ENCODE measurements around the gene PIAS1. TPM values are rescaled to one million over a fixed set of nuclear protein-coding genes. Genes with fewer than 3 reads are reported as not detected.

PIAS1 gene
- total RNA-seq, 1 donor from 2014 or later = 17.1 TPM

DNA sequence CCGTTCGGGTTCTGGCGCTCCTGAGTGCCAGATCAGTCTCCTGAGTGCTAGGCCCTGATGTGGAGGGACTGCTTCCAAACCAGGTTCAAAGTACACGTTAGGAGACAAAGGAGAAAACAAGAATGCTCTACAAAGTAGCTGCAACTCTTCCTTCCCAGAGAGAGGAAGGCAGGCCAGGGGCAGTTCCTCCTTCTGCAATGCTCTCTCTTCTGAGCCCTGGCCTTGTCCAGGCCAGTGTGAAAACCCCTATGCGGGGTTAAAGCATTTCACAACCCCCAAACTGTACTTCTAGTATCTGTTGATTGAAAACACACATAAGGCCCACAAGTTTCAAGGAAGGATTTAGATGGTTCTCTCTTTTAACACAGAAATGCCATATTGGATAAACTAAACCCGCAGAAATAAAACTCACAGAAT lies 160.7 kb downstream of the PIAS1 start:
- Histone ChIP-seq H3K27me3 (no peaks in the 10 kb centered on the region), H3K4me3 (no peak overlapping the region), H3K9me3 (no peaks in the 10 kb centered on the region), H3K27ac (no peak overlapping the region), H3K4me1 (peaks cover 3 to 10% of the 10 kb centered on the region in 2 donors), H3K36me3 (peaks cover 0 to 4% of the 10 kb centered on the region in 2 donors)
- TF ChIP-seq, protein P1, sequence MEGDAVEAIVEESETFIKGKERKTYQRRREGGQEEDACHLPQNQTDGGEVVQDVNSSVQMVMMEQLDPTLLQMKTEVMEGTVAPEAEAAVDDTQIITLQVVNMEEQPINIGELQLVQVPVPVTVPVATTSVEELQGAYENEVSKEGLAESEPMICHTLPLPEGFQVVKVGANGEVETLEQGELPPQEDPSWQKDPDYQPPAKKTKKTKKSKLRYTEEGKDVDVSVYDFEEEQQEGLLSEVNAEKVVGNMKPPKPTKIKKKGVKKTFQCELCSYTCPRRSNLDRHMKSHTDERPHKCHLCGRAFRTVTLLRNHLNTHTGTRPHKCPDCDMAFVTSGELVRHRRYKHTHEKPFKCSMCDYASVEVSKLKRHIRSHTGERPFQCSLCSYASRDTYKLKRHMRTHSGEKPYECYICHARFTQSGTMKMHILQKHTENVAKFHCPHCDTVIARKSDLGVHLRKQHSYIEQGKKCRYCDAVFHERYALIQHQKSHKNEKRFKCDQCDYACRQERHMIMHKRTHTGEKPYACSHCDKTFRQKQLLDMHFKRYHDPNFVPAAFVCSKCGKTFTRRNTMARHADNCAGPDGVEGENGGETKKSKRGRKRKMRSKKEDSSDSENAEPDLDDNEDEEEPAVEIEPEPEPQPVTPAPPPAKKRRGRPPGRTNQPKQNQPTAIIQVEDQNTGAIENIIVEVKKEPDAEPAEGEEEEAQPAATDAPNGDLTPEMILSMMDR (IDR thresholded peaks at IDR 0.05) = no peak
- intact Hi-C loops (cut with DNase I) = loop anchor here (5.0 kb wide), 1 partner anchor 58 kb away; no protein-coding TSS in a partner anchor
- peak in 1 of 2 donors; percentile 49 for DNase-seq (ENCODE audit: low spot score in 2 of 2)

DNA sequence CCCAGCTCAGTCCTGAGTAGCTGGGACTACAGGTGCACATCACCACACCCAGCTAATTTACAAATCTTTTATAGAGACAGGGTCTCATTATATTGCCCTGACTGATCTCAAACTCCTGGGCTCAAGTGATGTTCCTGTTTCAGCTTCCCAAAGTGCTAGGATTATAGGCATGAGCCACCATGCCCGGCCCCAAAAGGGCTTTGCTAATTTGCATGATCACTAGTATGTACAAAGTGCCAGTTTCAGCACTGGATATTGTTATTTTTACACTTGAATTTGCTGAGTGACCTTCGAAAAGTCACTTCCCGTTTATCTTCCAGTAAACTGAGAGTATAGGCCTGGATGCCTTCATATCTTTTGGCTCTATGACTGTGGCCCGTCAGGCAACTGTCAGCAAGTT lies 163.2 kb downstream of the PIAS1 start:
- peak in 1 of 2 donors; percentile 33 for DNase-seq (ENCODE audit: low spot score in 2 of 2)
- no peak overlapping the region for H3K4me3 ChIP-seq
- TF ChIP-seq, protein P1 (IDR thresholded peaks at IDR 0.05) = no peak
- peaks cover 0 to 4% of the 10 kb centered on the region in 2 donors for H3K36me3 ChIP-seq
- no peaks in the 10 kb centered on the region for H3K9me3 ChIP-seq
- intact Hi-C loops (cut with DNase I) = no loop called here
- no peaks in the 10 kb centered on the region for H3K4me1 ChIP-seq
- no peak overlapping the region for H3K27ac ChIP-seq
- no peaks in the 10 kb centered on the region for H3K27me3 ChIP-seq

DNA sequence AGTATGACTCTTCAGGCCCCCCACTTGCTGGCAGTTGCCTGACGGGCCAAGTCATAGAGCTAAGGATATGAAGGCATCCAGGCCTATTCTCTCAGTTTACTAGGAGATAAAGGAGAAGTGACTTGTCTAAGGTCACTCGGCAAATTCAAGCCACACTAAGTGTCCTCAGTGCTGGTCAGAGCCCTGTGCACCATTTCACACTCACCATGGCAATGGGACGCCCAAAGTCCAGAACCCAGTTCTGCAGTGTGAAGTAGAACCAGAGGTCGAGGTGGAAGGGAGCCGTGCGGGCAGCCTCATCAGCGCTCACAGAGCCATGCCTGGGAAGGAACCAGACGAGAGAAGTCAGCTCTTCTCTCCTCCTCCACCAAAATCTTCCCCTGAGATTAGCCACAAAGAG lies 164.2 kb downstream of the PIAS1 start:
- no peaks in the 10 kb centered on the region for H3K4me1 ChIP-seq
- intact Hi-C loops (cut with DNase I) = no loop called here
- H3K9me3 ChIP-seq = no peaks in the 10 kb centered on the region
- H3K36me3 ChIP-seq = peaks cover 0 to 4% of the 10 kb centered on the region in 2 donors
- no peak overlapping the region for H3K27ac ChIP-seq
- no peaks in the 10 kb centered on the region for H3K27me3 ChIP-seq
- TF ChIP-seq, protein P1 (IDR thresholded peaks at IDR 0.05) = no peak
- peak in 1 of 2 donors; percentile 25 for DNase-seq (ENCODE audit: low spot score in 2 of 2)
- no peak overlapping the region for H3K4me3 ChIP-seq

- Histone ChIP-seq H3K4me1 (no peaks in the 10 kb centered on the region), H3K4me3 (no peak overlapping the region), H3K36me3 (peaks cover 0 to 4% of the 10 kb centered on the region in 2 donors), H3K9me3 (no peaks in the 10 kb centered on the region), H3K27me3 (no peaks in the 10 kb centered on the region), H3K27ac (no peak overlapping the region)
- DNase-seq (ENCODE audit: low spot score in 2 of 2) = peak in 1 of 2 donors; percentile 30
- intact Hi-C loops (cut with DNase I) = no loop called here
- TF ChIP-seq, protein P1 (IDR thresholded peaks at IDR 0.05) = no peak
Observed at GRCh38 chr15:68218847-68219798, 165.0 kb downstream of the PIAS1 start.

DNA sequence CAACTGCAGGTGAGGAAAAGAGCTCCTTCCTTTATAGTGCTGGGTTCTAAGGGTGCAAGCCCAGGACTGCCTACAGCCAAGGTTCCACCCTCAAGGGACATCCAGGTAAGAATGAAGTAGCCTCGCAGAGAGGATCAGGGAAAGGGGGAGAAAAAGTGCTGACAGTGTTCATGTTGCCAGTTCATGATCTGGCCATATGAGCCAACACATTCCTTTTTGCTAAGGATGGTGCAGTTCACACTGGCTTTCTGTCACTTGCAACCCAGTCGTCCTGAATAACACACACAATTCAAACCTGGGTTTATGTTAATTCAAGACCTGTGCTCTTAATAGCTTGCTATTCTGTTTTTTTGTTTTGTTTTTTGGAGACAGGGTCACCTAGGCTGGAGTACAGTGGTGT lies 166.4 kb downstream of the PIAS1 start:
- TF ChIP-seq, protein P1 (IDR thresholded peaks at IDR 0.05) = no peak
- H3K9me3 ChIP-seq = no peaks in the 10 kb centered on the region
- no peaks in the 10 kb centered on the region for H3K4me1 ChIP-seq
- no peaks in the 10 kb centered on the region for H3K27me3 ChIP-seq
- H3K4me3 ChIP-seq = no peak overlapping the region
- peak in 1 of 2 donors; percentile 7 for DNase-seq (ENCODE audit: low spot score in 2 of 2)
- peaks cover 0 to 4% of the 10 kb centered on the region in 2 donors for H3K36me3 ChIP-seq
- intact Hi-C loops (cut with DNase I) = no loop called here
- no peak overlapping the region for H3K27ac ChIP-seq
